ENCODE results near the gene RNF217. TPM values are rescaled to one million over a fixed set of nuclear protein-coding genes. Genes with fewer than 3 reads are reported as not detected.
"Not testable (repeated sequence)": the region's sequence is repeated elsewhere in the genome, so short reads cannot be mapped to it uniquely, and the experiment has no call there.

Gene RNF217
- total RNA-seq, 6 donors from 2014 or later, result 14.6 to 55.5 (median 31.9) TPM

DNA sequence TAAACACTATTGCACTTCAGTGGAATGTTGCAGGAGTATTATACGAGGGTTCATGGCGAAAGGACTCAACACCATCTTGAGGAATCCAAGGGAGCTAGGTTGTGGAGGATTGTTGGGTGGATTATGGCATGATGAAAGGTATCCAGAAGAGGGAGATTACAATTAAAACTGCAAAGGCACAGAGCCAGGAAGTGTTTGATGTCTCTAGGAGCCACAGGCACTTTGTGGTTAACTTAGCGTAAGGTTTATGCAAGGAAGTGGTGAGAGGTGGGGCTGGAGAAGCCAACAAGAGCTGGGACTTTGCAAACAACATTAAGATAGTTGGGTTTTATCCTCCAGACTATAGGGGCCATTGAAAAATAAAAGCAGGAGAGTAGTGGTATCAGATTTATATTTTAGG is 104.7 kb downstream of the RNF217 start:
- peak in 1 of 2 donors; percentile 49 for ATAC-seq (ENCODE audit: low FRiP score in 2 of 2)
- H3K27ac ChIP-seq, result no peak overlapping the region
- no peaks in the 10 kb centered on the region for H3K36me3 ChIP-seq
- H3K4me3 ChIP-seq, result no peak overlapping the region
- no peaks in the 10 kb centered on the region for H3K27me3 ChIP-seq
- TF ChIP-seq POLR2AphosphoS5 (IDR thresholded peaks at IDR 0.05) (no peak), POLR2A (IDR thresholded peaks at IDR 0.05) (no peak), EP300 (IDR thresholded peaks at IDR 0.05) (no peak)
- TF ChIP-seq, protein P1, sequence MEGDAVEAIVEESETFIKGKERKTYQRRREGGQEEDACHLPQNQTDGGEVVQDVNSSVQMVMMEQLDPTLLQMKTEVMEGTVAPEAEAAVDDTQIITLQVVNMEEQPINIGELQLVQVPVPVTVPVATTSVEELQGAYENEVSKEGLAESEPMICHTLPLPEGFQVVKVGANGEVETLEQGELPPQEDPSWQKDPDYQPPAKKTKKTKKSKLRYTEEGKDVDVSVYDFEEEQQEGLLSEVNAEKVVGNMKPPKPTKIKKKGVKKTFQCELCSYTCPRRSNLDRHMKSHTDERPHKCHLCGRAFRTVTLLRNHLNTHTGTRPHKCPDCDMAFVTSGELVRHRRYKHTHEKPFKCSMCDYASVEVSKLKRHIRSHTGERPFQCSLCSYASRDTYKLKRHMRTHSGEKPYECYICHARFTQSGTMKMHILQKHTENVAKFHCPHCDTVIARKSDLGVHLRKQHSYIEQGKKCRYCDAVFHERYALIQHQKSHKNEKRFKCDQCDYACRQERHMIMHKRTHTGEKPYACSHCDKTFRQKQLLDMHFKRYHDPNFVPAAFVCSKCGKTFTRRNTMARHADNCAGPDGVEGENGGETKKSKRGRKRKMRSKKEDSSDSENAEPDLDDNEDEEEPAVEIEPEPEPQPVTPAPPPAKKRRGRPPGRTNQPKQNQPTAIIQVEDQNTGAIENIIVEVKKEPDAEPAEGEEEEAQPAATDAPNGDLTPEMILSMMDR (IDR thresholded peaks at IDR 0.05), result no peak
- no peaks in the 10 kb centered on the region for H3K9me3 ChIP-seq
- H3K4me1 ChIP-seq, result peaks cover 0 to 4% (median 0%) of the 10 kb centered on the region in 4 donors
- DNase-seq, result no peak
- WGBS, 2 donors, result 51 to 75% methylated on average over 3 of the region's 3 CpGs

DNA sequence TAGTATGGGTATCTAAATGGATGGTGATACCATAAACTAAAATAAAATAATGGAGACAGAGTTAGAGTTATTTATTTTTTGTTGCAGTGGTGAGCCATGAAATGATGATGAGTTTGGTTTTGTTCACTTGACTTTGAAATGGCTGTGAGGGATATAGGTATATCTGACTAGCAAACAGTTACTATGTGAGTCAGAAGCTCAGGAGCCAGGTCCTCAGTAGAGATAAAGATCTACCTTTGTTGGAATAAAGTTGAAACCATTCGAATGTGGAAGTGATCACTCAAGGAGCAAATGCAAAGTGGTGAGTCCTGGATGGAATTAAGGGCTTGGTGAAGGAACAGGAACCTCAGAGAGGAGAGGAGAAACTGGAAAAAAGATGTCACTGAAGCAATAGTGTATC is 105.3 kb downstream of the RNF217 start:
- TF ChIP-seq EP300 (IDR thresholded peaks at IDR 0.05) (no peak), POLR2A (IDR thresholded peaks at IDR 0.05) (no peak), POLR2AphosphoS5 (IDR thresholded peaks at IDR 0.05) (no peak)
- TF ChIP-seq, protein P1 (IDR thresholded peaks at IDR 0.05), result no peak
- H3K4me1 ChIP-seq, result peaks cover 0 to 4% (median 0%) of the 10 kb centered on the region in 4 donors
- 71 to 89% methylated on average over 1 of the region's 1 CpG for WGBS, 2 donors
- no peaks in the 10 kb centered on the region for H3K9me3 ChIP-seq
- no peak overlapping the region for H3K4me3 ChIP-seq
- ATAC-seq (ENCODE audit: low FRiP score in 2 of 2) (no peak), DNase-seq (no peak)
- no peaks in the 10 kb centered on the region for H3K36me3 ChIP-seq
- no peak overlapping the region for H3K27ac ChIP-seq
- H3K27me3 ChIP-seq, result no peaks in the 10 kb centered on the region

DNA sequence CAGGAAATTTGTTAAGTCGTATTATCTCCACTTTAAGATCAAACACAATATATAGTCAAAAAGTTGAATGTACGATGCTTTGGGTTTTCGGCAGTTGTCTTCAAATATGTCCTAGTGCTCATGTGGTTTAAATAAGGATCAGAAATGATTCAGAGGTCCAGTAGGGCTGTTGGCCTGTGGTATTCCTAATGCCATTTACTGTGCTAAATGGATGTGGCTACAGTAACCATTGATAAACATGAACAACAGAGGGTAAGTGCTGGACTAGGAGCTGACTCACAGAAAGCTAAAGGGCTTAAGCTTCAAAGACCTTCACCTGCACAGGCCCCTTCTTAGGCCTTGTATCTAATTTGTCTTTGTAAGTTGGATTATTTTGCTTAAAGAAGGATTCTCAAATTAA is 110.8 kb downstream of the RNF217 start:
- H3K27ac ChIP-seq, result no peak overlapping the region
- WGBS, 2 donors, result 94 to 99% methylated on average over 3 of the region's 3 CpGs
- no peak overlapping the region for H3K4me3 ChIP-seq
- H3K36me3 ChIP-seq, result peaks cover 0 to 10% (median 2%) of the 10 kb centered on the region in 4 donors
- H3K9me3 ChIP-seq, result no peaks in the 10 kb centered on the region
- no peaks in the 10 kb centered on the region for H3K27me3 ChIP-seq
- no peak for TF ChIP-seq POLR2A (IDR thresholded peaks at IDR 0.05)
- TF ChIP-seq, protein P1 (IDR thresholded peaks at IDR 0.05), result no peak
- no peak for TF ChIP-seq EP300 (IDR thresholded peaks at IDR 0.05)
- no peak for TF ChIP-seq POLR2AphosphoS5 (IDR thresholded peaks at IDR 0.05)
- DNase-seq (no peak), ATAC-seq (ENCODE audit: low FRiP score in 2 of 2) (no peak)
- H3K4me1 ChIP-seq, result no peaks in the 10 kb centered on the region

DNA sequence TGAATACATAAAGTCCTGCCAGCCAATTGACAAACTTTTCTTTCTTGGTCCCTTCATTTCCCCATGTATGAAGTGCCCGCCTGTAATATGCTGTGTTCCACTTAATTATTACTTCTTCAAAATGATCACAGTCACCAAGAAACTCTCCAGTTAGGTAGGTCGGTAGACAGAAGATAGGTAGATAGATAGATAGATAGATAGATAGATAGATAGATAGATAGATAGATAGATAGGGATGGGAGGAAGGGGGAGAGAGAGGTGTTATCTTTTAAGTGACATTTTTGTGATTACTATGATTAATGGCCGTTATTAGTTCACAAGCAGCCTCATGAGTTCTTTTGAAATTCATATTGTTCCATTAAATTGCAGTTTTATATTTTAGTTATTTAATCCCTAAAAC is 111.9 kb downstream of the RNF217 start:
- no peak overlapping the region for H3K27ac ChIP-seq
- H3K9me3 ChIP-seq, result no peaks in the 10 kb centered on the region
- TF ChIP-seq EP300 (IDR thresholded peaks at IDR 0.05) (no peak), POLR2A (IDR thresholded peaks at IDR 0.05) (no peak), POLR2AphosphoS5 (IDR thresholded peaks at IDR 0.05) (no peak)
- TF ChIP-seq, protein P1 (IDR thresholded peaks at IDR 0.05), result no peak
- WGBS, 2 donors, result 89 to 91% methylated on average over 3 of the region's 3 CpGs
- H3K4me1 ChIP-seq, result no peaks in the 10 kb centered on the region
- ATAC-seq (ENCODE audit: low FRiP score in 2 of 2), result no peak
- no peak for DNase-seq
- H3K36me3 ChIP-seq, result peaks cover 0 to 10% (median 2%) of the 10 kb centered on the region in 4 donors
- no peak overlapping the region for H3K4me3 ChIP-seq
- no peaks in the 10 kb centered on the region for H3K27me3 ChIP-seq

DNA sequence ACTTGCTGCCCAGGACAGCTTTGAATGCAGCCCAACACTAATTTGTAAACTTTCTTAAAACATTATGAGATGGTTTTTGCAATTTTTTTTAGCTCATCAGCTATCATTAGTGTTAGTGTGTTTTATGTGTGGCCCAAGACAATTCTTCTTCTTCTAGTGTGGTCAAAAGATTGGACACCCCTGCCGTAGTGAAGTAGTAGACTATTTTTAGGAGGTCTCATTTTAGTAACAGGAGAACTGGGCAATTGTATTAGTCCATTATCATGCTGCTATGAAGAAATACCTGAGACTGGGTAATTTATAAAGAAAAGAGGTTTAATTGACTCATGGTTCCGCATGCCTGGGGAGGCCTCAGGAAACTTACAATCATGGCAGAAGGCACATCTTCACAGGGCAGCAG is 112.8 kb downstream of the RNF217 start:
- not testable (repeated sequence) for DNase-seq; H3K4me1 ChIP-seq; H3K9me3 ChIP-seq; H3K4me3 ChIP-seq; H3K27ac ChIP-seq; ATAC-seq (ENCODE audit: low FRiP score in 2 of 2); H3K36me3 ChIP-seq; H3K27me3 ChIP-seq
- WGBS, 2 donors, result 97 to 98% methylated on average over 2 of the region's 2 CpGs
